RWPE2 (cell line): ENCODE results near the gene HEBP2.

Source experiments
- ATAC-seq: fragments of 200-7000 bp; cut with Tn5 transposase; 3 replicates; pipeline ENCODE4 v1.9.1; 2021; ENCODE audit warnings: low read depth
- DNase-seq: peaks from one replicate; pipeline ENCODE4 v3.0.0-alpha.2; 2020; ENCODE audit warnings: low spot score
- H3K27ac ChIP-seq: fragments of 450-650 bp; 2 replicates; pipeline ENCODE4 v1.5.1; 2017; ENCODE audit warnings: mild to moderate bottlenecking; ENCODE audit not compliant: poor library complexity, severe bottlenecking
- H3K27me3 ChIP-seq: fragments of 250-450 bp; sonication (Bioruptor Pico); 2 replicates; pipeline ENCODE4 v1.5.1; 2021; ENCODE audit warnings: mild to moderate bottlenecking, moderate library complexity; ENCODE audit not compliant: insufficient read depth, poor library complexity, severe bottlenecking
- H3K36me3 ChIP-seq: fragments of 250-450 bp; sonication (Bioruptor Pico); 2 replicates; pipeline ENCODE4 v1.5.1; 2020; ENCODE audit warnings: low read depth, mild to moderate bottlenecking, moderate library complexity
- H3K4me1 ChIP-seq: fragments of 250-450 bp; sonication (Bioruptor Pico); 2 replicates; pipeline ENCODE4 v1.5.1; 2021; ENCODE audit warnings: mild to moderate bottlenecking, moderate library complexity; ENCODE audit not compliant: insufficient read depth, poor library complexity, severe bottlenecking
- H3K4me3 ChIP-seq: fragments of 250-450 bp; sonication (Bioruptor Pico); 2 replicates; pipeline ENCODE4 v1.5.1; 2021; ENCODE audit warnings: mild to moderate bottlenecking, moderate library complexity; ENCODE audit not compliant: severe bottlenecking
- H3K9me3 ChIP-seq: fragments of 250-450 bp; sonication (Bioruptor Pico); 2 replicates; pipeline ENCODE4 v1.5.1; 2021; ENCODE audit warnings: mild to moderate bottlenecking, moderate library complexity; ENCODE audit not compliant: severe bottlenecking
- CTCF ChIP-seq: fragments of 450-650 bp; IDR thresholded peaks from one replicate; pipeline ENCODE4 v1.5.1; 2017; ENCODE audit warnings: mild to moderate bottlenecking, moderate library complexity; ENCODE audit not compliant: poor library complexity, severe bottlenecking

Gene HEBP2

GRCh38 chr6:138371720-138372119 is 32.3 kb upstream of the HEBP2 start:
- Histone ChIP-seq H3K36me3 (no peaks in the 10 kb centered on the region), H3K27me3 (no peaks in the 10 kb centered on the region), H3K4me1 (peaks cover 5% of the 10 kb centered on the region), H3K27ac (no peak overlapping the region), H3K9me3 (no peaks in the 10 kb centered on the region), H3K4me3 (no peak overlapping the region)
- TF ChIP-seq CTCF, result no peak
- ATAC-seq (no peak), DNase-seq (no peak)

- H3K27ac ChIP-seq, result no peak overlapping the region
- no peak for DNase-seq
- TF ChIP-seq CTCF, result peak; percentile 30
Measured at GRCh38 chr6:138372711-138373463, 31.1 kb upstream of the HEBP2 start.

DNA sequence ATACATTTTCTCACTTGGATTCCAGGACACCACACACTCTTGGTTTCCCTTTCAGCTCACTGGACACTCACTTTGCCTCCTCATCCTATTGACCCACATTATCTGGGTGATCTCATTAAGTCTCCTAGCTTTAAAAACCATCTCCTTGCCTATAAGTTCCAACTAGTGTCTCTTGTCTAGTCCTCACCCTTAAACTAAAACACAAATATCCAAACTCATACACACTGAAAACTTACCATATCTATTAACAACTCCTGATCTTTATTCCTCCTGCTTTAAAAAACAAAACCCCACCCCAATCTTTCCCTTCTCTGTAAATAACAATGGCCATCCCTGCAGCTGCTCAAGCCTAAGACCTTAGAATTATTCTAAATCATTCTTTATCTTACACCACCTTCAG is 29.8 kb upstream of the HEBP2 start:
- Histone ChIP-seq H3K9me3 (no peaks in the 10 kb centered on the region), H3K4me1 (peaks cover 5% of the 10 kb centered on the region), H3K27ac (no peak overlapping the region), H3K27me3 (no peaks in the 10 kb centered on the region), H3K36me3 (no peaks in the 10 kb centered on the region), H3K4me3 (no peak overlapping the region)
- TF ChIP-seq CTCF, result no peak
- DNase-seq (no peak), ATAC-seq (no peak)

More at GRCh38 chr6:138372711-138373463, 31.1 kb upstream of the HEBP2 start:
- no peak overlapping the region for H3K4me3 ChIP-seq
- H3K36me3 ChIP-seq, result no peaks in the 10 kb centered on the region
- no peaks in the 10 kb centered on the region for H3K27me3 ChIP-seq
- ATAC-seq, result peak; percentile 61; the same call in 2 of the 3 replicates
- peaks cover 5% of the 10 kb centered on the region for H3K4me1 ChIP-seq
- H3K9me3 ChIP-seq, result no peaks in the 10 kb centered on the region

- Histone ChIP-seq H3K27me3 (no peaks in the 10 kb centered on the region), H3K27ac (no peak overlapping the region), H3K36me3 (no peaks in the 10 kb centered on the region), H3K4me1 (peaks cover 5% of the 10 kb centered on the region), H3K9me3 (no peaks in the 10 kb centered on the region), H3K4me3 (no peak overlapping the region)
- no peak for TF ChIP-seq CTCF
- ATAC-seq (no peak), DNase-seq (no peak)
Measured at GRCh38 chr6:138374815-138375214, 29.2 kb upstream of the HEBP2 start.

DNA sequence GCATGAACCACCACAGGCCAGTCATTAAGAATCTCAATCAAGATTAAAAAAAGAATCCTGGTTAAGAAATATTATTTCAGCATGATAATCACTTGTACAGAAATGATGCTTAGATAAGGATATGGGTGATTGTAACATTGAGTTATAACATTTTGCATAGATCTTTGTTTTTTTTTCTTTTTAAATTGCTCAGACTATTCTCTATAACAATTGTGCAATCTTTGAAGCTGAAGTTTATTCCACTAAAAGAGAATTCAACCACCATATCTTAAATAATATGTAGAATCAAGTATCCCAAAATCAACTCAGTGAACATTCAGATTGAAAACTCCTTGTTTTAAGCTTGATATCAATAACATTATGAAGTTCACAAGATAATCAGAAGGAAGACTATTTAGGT is 27.0 kb upstream of the HEBP2 start:
- Histone ChIP-seq H3K4me3 (no peak overlapping the region), H3K27ac (no peak overlapping the region), H3K4me1 (peaks cover 5% of the 10 kb centered on the region), H3K9me3 (no peaks in the 10 kb centered on the region), H3K27me3 (no peaks in the 10 kb centered on the region), H3K36me3 (no peaks in the 10 kb centered on the region)
- no peak for TF ChIP-seq CTCF
- ATAC-seq, result no peak
- DNase-seq, result no peak
